ENCODE results near the gene DUOX1.
"Not testable (repeated sequence)": the region's sequence is repeated elsewhere in the genome, so short reads cannot be mapped to it uniquely, and the experiment has no call there.

DNA sequence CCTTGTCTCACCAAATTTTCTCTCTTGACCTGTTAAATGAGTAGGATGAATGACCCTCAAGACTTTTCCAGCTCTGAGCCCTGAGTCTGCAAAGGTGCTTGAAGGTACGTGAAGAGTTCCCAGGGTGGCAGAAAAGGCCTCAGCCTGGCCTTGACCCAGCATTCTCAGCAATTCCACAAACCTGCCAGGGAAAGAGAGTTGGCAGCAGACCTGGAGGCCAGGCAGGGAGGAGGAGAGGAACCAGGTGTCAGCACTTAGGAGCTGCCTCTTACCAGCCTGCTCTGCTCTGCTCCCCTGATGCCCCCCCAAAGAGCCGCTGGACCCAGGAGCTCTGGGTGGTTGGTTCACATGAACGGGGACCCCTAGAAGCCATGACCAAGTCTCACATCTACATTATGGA lies 49.2 kb upstream of the DUOX1 start:
- TF ChIP-seq, protein P1, sequence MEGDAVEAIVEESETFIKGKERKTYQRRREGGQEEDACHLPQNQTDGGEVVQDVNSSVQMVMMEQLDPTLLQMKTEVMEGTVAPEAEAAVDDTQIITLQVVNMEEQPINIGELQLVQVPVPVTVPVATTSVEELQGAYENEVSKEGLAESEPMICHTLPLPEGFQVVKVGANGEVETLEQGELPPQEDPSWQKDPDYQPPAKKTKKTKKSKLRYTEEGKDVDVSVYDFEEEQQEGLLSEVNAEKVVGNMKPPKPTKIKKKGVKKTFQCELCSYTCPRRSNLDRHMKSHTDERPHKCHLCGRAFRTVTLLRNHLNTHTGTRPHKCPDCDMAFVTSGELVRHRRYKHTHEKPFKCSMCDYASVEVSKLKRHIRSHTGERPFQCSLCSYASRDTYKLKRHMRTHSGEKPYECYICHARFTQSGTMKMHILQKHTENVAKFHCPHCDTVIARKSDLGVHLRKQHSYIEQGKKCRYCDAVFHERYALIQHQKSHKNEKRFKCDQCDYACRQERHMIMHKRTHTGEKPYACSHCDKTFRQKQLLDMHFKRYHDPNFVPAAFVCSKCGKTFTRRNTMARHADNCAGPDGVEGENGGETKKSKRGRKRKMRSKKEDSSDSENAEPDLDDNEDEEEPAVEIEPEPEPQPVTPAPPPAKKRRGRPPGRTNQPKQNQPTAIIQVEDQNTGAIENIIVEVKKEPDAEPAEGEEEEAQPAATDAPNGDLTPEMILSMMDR (IDR thresholded peaks at IDR 0.05): not testable (repeated sequence)
- not testable (repeated sequence) for TF ChIP-seq POLR2A (IDR thresholded peaks at IDR 0.05; ENCODE audit: low read depth)

Data from esophagus muscularis mucosa (tissue), 3 donors.